ENCODE results near the gene SLC11A2.
"Not testable (repeated sequence)": the region's sequence is repeated elsewhere in the genome, so short reads cannot be mapped to it uniquely, and the experiment has no call there.

SLC11A2 gene

DNA sequence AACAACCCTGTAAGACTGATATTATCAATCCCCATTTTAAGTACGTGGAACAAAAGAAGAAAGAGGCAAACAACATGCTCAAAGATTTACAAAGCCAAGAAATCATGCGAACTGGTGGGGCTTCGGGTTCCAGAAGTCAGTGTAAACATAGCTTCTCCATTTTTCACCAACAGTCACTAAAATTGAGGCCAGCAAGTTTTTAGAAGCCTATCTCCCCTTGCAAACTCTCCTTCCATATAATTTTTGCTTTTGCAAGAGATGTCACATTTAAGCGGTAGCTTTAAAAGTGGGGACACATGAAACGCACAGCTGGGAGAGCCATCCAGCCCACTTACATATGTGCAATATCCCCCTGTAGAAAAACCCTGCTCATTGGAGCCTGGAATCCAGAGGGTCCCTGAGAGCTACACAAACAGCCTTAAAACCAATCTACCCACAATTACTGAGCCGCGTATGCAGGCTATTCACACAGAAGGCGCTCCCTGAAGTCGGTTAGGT lies 797 bp downstream of the SLC11A2 start:
- DNase-seq: peak in 1 of 3 donors; percentile 32

DNA sequence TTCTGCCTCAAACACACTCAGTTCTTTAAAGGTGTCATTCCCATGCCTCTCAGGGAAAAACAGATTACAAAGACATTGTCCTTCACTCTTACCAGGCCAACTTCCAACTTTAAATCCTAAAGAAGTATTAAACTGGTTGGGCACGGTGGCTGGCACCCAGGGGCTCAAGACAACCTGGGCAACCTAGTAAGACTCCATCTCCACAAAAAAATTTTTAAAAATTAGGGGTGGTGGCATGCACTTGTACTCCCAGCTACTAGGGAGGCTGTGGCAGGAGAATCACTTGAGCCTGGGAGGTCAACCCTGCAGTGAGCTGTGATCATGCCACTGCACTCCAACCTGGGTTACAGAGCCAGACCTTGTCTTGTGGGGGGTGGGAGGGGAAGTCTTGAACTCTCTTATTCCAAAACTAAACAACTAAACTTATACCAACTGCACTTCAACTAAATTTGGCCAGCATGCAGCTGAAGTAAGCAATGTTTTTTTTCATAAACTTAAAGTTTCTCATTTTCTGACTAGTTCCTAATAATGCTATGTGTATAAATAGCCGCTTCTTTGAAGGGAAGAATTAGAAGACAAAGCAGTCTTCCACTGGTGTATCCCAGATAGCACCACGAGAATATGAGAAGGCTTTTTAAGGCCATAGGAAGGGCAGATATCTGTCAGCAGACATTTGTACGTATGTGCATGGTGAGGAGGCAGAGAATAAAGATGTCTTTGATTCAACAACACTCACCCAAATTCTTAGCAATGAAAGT lies 2.4 kb downstream of the SLC11A2 start:
- peak in 1 of 3 donors; percentile 17 for DNase-seq

DNA sequence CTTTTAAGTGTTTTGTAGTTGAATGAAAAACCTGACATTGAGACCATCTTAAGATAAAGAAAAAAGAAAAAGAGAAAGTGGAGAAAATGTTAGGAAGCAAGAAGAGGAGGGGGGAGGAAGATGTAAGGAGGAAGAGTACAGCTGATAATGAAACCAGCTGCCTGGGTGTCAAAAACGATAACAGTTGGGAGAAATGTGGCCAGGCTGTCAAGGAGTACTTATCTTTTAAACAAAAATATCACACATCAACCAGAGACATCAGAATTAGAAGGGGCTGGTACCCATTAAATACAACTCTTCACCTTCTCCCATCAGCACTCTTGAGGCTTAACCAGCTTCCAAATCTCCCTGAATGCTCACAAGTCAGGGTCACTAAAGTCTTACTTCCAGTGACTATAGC lies 4.5 kb downstream of the SLC11A2 start:
- DNase-seq: no peak

DNA sequence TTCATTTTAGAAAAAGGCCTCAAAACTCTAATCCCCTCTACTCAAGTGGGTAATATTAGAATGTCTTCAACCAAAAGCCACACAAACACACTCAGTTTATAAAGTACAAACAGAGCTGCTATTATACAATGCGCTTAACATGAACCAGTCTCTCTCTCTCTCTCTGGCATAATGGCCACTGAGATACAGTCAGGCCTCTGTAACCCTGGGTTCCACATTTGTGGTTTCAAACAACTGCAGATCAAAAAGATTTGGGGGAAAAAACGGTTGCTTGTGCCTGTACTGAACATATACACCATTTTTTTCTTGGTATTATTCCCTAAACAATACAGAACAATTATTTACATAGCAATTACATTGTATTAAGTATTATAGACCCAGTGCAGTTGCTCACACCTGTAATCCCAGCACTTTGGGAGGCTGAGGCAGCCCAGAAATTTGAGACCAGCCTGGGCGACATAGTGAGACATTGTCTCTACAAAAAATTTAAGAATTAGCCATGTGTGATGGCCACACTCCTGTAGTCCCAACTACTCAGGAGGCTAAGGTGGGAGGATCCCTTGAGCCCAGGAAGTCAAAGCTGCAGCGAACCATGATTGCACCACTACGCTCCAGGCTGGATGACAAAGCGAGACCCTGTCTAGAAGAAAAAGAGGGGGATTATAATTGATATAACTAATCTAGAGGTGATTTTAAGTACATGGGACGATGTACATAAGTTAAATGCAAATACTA lies 5.6 kb downstream of the SLC11A2 start:
- no peak for DNase-seq

DNA sequence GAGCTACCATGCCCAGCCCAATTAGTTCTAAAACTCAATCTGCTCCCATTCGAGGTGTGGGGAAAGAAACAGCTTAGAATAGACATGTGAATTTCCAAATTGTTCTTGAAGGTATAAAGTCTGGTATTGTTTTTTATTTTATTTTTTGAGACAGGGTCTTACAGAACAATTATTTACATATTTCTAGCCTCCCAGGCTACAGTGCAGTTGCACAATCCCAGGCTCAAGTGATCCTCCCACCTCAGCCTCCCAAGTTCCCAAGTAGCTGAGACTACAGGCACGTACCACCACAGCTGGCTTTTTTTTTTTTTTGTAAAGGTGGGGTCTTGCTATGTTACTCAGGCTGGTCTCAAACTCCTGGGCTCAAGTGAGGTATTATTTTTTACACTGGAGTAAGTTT lies 6.3 kb downstream of the SLC11A2 start:
- no peak for DNase-seq

DNA sequence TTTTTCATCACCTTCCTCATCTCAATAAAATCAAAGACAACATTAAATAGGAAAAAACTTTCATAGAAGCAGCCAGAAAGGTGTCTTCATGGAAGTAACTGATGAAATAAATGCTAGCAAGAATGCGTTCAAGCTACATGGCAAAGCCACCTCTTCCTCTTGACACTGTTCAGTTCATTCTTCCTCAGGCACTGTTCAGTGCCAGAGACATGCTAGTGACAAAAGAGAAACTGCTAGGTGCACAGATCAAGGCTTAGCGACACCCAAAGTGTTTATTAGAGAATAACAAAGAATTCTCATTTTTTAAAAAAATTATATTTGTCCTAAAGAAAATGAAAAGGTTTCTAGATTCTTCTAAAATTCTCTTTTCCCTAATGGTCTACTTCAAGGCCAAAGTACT lies 7.2 kb downstream of the SLC11A2 start:
- no peak for DNase-seq

DNA sequence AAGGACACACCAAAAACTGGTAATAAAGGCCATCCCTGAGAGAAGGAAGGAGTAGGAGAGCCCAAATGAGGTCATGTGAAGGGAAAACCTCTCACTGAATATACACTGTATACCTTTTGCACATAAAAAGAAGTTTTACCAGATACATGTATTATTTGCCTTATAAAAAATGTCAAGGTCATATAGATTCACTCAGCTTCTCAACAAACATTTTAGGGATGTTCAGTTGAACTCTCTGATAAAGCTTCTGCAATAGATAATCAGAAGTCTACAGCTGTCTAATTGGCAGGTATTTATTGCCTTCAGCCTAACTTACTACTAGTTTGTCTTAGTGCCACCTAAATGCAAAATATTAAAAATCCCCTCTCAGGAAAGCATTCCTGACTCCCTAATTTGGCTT lies 8.7 kb downstream of the SLC11A2 start:
- no peak for DNase-seq

DNA sequence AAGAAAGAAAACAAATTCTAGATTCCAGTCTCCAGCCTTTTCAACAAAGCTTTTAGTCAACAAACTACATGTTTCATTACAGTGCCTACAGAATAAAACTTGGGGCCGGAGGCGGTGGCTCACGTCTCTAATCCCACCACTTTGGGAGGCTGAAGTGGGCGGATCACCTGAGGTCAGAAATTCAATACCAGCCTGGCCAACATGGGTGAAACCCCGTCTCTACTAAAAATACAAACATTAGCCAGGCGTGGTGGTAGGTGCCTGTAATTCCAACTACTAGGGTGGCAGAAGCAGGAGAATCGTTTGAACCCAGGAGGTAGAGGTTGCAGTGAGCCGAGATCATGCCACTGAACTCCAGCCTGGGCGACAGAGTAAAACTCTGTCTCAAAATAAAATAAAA lies 11.7 kb downstream of the SLC11A2 start:
- not testable (repeated sequence) for DNase-seq

DNA sequence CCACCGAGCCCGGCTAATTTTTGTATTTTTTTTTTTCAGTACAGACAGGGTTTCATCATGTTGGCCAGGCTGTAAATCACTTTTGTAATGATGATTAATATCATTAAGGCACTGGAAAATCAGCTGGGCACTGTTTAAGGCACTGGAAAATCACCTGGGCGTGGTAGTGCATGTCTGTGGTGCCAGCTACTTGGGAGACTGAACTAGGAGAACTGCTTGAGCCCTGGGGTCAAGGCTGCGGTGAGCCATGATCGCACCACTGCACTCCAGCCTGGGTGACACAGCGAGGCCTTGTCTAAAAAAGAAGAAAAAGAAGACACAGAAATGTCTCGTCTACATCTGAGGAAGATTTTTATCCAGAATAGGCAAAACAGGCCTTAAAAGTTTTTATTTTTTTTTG lies 12.7 kb downstream of the SLC11A2 start:
- no peak for DNase-seq

DNA sequence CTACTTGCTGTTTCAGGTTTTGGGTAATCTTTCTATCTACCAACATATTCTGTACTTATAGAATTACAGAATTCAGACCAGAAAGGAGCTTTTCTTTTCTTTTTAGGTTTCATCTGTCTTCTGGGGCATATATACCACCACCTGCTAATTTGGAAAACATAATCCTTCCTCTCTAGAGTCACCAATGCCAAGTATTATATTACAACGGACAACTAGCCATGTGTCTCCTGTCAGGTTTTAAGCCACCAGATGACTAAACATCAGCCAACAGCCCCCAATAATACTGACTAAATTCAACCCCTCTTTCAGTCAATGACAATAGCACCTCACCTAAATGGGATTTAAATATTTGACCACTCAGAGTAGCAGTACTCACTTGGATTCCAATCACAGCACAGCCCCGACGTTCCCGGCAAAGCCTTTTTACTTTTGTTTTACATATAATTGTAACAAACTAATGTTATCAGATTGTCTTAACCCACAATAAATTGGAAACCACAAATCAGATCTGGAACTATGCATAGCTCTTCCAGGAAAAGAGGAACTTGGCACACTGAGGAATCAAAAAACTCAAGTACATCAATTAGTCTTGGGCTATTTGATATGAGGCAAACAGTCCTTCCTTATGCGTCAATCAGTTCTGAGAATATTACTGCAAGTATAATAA lies 13.5 kb downstream of the SLC11A2 start:
- peak in 2 of 3 donors; percentile 41 to 42 for DNase-seq

DNA sequence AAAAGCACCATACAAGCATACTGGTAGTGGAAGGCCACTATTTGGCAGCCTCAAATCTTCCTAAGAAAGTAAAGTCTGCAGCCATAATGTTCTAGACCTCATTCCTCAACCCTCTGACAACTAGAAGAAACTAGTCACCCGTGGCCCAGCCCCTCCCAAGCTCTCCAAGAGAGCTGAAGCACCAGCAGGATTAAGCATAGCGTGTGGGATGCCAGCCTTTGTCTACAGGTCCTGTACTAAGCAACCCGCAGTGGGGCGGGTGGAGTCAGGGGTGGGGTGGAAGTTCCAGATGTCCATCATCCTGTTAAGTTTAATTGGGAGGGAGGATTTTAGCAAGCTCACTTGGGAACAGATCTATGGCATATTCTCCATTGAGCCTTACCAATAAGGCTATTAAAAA lies 14.2 kb downstream of the SLC11A2 start:
- DNase-seq: peak; percentile 53 to 71 (median 56)

DNA sequence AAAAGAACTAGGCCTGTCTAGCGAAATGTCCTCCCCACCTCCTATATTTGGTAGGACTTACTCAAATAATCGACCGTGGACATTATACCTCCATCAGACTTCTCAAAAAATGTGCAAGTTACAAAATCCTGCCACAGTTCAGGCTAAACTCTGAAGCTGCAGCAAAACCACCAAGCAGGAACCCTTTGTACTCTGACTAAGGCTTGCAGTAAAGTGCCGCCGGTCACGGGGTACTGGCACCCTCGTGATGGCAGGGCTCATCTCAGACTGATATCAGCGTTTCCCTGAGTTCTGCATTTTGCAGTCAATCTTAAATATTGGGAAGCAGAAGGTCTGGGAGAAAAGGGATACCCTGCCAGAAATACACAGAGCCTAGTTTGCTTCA lies 17.1 kb downstream of the SLC11A2 start:
- DNase-seq: peak; percentile 93 to 95 (median 93)

DNA sequence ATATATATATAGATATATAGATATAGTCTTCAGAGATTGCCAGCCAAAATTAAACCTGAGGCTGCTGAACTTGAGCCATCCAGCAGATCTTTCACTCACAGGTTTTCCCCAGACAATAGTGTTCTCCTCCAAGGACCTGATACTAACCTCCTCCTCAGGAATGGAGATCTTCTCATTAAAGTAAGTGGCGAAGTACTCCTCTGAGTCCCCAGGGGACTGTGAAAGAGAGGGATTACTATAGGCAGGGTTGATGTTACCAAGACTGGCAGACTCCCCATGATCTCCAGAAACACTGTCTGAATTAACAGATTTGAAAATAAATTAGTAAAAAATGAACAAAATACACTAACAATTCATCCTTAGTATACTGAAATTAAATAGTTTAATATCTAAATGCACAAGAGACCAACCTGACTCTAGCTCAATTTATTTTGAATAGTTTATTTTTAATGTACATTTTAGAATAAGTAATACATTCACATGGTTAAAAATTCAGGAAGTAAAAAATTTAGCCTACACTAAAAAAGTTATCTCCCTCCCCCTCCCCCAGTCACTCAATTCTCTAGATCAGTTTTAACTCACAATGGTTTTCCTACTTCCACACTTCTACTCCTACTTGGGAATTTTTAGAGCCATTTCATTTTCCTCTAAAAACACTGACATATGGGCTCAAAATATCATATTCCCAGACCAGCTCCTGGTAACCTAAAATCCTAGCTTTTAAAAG lies 17.7 kb downstream of the SLC11A2 start:
- peak in 2 of 3 donors; percentile 40 to 51 for DNase-seq

DNA sequence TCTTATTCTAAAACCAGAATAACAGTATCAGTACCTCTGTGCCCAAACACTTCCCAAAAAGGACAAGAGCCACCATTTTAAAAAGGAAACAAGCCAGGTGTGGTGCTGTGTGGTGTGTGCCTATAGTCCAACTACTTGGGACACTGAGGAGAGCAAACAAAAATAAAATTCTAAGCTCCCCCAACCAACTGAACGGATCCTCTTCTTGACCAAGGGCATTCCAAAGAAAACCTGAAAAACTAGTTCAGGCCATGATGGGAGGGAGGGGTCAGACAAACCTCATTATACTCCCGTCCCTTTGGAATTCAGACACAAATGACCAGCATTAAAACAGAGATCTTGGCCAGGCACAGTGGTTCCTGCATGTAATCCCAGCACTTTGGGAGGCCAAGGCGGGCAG lies 20.5 kb downstream of the SLC11A2 start:
- peak in 1 of 3 donors; percentile 14 for DNase-seq

DNA sequence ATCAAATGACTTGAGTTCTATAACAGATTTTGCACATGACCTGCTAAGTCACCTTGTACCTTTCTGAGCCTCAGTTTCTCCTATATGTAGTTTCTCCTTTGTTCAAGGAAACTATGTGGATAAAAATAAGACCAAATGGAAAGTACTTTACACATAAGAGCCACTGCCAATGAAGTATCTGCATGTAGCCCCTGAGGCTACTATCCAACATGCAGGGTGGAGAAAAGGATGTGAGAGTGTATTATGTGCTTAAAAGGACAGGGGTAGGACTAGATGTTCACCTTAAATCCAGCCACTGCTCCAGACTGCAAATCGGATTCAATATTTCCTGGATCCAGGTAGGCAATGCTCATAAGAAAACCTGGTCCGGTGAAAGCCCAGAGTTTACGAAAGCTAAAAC lies 21.2 kb downstream of the SLC11A2 start:
- DNase-seq: no peak

DNA sequence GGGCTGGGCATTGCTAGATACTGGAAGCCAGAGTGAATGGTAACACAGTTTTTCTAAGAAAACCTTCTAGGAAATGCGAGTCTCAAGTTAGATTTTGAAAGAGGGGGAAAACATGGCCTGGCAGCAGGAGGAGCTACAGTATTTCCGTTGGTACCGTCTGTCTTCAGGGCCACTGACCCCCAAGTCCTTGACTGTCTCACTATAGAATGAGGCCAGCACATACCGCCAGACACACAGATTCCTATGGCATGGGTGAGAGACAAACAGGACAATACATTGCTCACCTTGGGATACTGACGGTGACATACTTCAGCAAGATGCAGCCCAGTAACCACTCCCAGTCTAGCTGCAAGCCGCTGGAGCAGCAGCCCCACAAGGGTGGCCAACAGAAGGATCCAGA lies 21.7 kb downstream of the SLC11A2 start:
- DNase-seq: no peak

DNA sequence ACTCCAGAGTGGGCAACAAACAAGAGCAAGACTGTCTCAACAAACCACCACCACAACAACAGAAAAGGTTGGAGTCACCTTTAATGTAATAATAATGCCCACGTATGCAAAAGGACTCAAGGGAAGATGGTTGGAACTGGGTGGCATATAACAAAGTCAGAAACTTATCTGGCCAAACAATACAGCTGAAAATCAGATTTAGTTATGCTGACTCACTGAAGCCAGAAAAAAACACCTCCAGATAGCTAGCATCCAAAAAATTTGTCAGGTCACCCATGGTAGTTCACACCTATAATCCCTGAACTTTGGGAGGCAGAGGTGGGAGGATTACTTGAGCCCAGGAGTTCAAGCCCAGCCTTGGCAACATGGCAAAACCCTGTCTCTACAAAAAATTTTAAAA lies 24.4 kb downstream of the SLC11A2 start:
- no peak for DNase-seq

DNA sequence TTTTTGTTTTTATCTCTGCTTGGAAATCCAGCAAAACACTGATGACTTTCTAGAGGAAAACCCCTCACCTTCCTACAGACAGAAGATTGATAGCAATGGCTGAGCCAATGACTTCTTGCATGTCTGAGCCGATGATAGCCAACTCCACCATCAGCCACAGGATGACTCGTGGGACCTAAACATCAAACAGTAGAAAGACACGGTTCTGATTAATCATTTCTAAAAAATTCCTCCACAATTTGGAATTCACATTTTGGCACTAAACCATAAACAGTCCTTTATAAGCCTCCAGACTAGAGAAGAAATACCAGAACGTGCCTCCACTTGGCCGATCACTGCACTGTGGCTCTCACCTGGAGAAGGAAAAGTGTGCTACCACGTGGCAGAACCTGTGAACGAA lies 25.9 kb downstream of the SLC11A2 start:
- DNase-seq: peak; percentile 44 to 65 (median 57)

DNA sequence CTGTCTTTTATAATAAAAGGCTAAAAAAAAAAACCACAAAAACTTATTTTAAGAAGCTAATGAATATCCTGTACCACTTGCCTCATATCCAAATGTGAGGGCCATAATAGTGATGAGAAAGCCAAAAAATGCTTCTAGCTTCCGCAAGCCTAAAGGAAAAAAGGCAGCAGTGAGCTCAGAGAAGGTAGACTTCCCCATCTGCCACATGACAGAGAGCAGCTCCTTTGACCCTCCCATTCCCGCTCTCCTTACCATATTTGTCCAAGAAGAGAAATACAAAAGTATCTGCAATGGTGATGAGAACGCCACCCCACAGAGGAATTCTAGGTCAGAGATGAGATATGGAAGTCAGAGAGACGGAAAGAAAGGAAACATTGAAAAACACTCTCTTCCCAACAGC lies 27.1 kb downstream of the SLC11A2 start:
- DNase-seq: peak; percentile 54 to 75 (median 54)

DNA sequence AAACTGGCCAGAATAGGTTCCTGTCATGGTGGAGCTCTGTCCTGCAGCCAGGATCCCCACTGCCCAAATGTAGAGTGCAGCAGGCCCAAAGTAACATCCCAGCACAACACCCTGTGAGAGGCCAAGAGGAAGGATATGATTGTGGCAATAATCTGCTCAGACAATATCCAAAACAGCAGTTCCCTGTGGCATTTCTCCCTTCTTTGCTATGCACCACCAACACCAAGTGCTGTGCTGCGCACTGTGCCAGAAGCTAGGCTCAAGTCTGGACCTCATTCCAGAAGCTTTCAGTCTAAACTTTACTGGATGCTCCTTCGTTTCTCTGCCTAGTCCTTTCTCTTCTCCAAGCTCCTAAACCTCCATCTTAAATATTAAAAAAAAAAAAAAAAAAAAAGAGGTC lies 33.4 kb downstream of the SLC11A2 start:
- no peak for DNase-seq

DNA sequence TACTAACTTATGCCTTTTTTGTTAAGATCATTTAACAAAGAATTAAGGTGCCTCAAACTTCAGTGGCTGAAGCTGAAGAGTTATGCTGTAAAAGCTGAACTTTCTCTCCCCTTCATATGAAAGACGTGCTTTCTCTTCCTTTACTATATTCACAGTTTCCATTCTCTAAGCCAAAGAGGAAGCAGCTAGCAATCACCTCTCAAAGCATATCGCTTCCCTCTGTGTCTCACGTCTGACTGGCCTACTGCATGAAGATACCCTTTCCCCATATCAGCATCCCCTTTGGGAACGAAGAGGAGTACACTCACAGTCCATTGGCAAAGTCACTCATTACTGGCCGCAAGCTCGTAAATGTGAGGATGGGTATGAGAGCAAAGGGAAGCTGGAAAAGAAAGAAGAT lies 34.9 kb downstream of the SLC11A2 start:
- DNase-seq: no peak

DNA sequence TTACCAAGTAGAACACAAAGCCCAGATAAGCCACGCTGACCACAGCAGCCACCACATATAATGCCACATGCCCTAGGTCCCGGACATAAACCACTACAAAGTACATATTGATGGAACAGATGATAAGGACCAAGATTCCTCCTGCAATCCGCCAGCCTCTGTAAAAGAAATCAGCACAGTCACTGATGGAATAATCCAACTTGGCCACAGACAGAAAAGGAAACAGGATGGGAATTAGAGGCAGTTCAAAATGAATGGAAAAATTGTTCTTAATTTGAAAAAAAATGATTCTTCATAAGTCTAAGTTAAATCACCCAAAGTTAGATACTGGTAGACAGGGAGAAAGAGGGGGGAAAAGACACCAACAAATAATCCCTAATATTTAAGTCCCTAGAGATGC lies 35.4 kb downstream of the SLC11A2 start:
- no peak for DNase-seq

DNA sequence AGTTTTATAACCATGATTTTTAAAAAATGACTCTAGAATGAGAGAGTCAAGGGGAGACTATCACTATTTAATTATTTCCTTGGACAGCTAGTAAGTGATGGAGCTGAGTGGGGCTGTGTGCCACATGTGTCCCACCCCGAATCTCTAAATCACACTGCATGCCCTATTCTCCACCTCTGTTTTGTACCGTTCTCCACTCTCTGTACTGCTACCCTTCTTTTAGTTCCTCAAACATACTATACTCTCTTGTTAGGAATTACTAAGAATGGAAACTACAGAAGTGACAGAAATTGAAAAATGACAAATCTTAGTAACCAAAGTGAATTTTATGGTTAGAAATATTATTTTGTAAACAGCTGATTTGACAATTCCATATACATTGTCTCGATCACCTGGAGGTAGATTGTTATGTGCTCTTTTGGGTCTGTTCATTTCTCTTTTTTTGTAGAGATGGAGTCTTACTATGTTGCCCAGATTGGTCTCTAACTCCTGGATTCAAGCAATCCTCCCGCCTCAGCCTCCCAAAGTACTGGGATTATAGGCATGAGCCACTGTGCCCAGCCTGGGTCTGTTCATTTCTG lies 35.9 kb downstream of the SLC11A2 start:
- DNase-seq: no peak
